ENCODE results near the gene AKAP9.
A peak's percentile ranks its signal among the peaks of the same experiment; 100 is the strongest.
"Not testable (repeated sequence)": the region's sequence is repeated elsewhere in the genome, so short reads cannot be mapped to it uniquely, and the experiment has no call there.

The AKAP9 gene

GRCh38 chr7:91913612-91914011, 27.1 kb upstream of the AKAP9 start:
- Histone ChIP-seq H3K27ac (ENCODE audit: low read length) (no peak overlapping the region), H3K4me1 (ENCODE audit: control insufficient read depth, insufficient read depth, low read length) (no peaks in the 10 kb centered on the region), H3K9me3 (ENCODE audit: control insufficient read depth, insufficient read depth, low read length) (no peaks in the 10 kb centered on the region), H3K4me3 (ENCODE audit: low read length) (no peak overlapping the region), H3K36me3 (ENCODE audit: control insufficient read depth, insufficient read depth, low read length) (no peaks in the 10 kb centered on the region), H3K27me3 (ENCODE audit: control insufficient read depth, insufficient read depth, low read length) (no peaks in the 10 kb centered on the region)
- no CpG with 5 or more reads among the region's 2 CpGs for WGBS (ENCODE audit: insufficient coverage, insufficient read length)
- DNase-seq (ENCODE audit: low read depth, low spot score) = no peak

GRCh38 chr7:91915401-91916050, 25.1 kb upstream of the AKAP9 start:
- H3K27me3 ChIP-seq (ENCODE audit: control insufficient read depth, insufficient read depth, low read length) = no peaks in the 10 kb centered on the region
- H3K36me3 ChIP-seq (ENCODE audit: control insufficient read depth, insufficient read depth, low read length) = no peaks in the 10 kb centered on the region
- no peaks in the 10 kb centered on the region for H3K4me1 ChIP-seq (ENCODE audit: control insufficient read depth, insufficient read depth, low read length)
- no peak for DNase-seq (ENCODE audit: low read depth, low spot score)
- no peaks in the 10 kb centered on the region for H3K9me3 ChIP-seq (ENCODE audit: control insufficient read depth, insufficient read depth, low read length)
- H3K27ac ChIP-seq (ENCODE audit: low read length) = no peak overlapping the region
- H3K4me3 ChIP-seq (ENCODE audit: low read length) = no peak overlapping the region
- no CpG with 5 or more reads among the region's 3 CpGs for WGBS (ENCODE audit: insufficient coverage, insufficient read length)

GRCh38 chr7:91916051-91916440, 24.6 kb upstream of the AKAP9 start:
- no peaks in the 10 kb centered on the region for H3K9me3 ChIP-seq (ENCODE audit: control insufficient read depth, insufficient read depth, low read length)
- WGBS (ENCODE audit: insufficient coverage, insufficient read length) = no CpG with 5 or more reads among the region's 1 CpG
- DNase-seq (ENCODE audit: low read depth, low spot score) = no peak
- H3K27me3 ChIP-seq (ENCODE audit: control insufficient read depth, insufficient read depth, low read length) = no peaks in the 10 kb centered on the region
- H3K27ac ChIP-seq (ENCODE audit: low read length) = no peak overlapping the region
- H3K4me3 ChIP-seq (ENCODE audit: low read length) = no peak overlapping the region
- no peaks in the 10 kb centered on the region for H3K36me3 ChIP-seq (ENCODE audit: control insufficient read depth, insufficient read depth, low read length)
- H3K4me1 ChIP-seq (ENCODE audit: control insufficient read depth, insufficient read depth, low read length) = no peaks in the 10 kb centered on the region

GRCh38 chr7:91918356-91918755, 22.3 kb upstream of the AKAP9 start:
- Histone ChIP-seq H3K4me3 (ENCODE audit: low read length) (no peak overlapping the region), H3K4me1 (ENCODE audit: control insufficient read depth, insufficient read depth, low read length) (no peaks in the 10 kb centered on the region), H3K27me3 (ENCODE audit: control insufficient read depth, insufficient read depth, low read length) (no peaks in the 10 kb centered on the region), H3K9me3 (ENCODE audit: control insufficient read depth, insufficient read depth, low read length) (no peaks in the 10 kb centered on the region), H3K27ac (ENCODE audit: low read length) (no peak overlapping the region), H3K36me3 (ENCODE audit: control insufficient read depth, insufficient read depth, low read length) (no peaks in the 10 kb centered on the region)
- no CpG with 5 or more reads among the region's 1 CpG for whole genome bisulfite sequencing (ENCODE audit: insufficient coverage, insufficient read length)
- DNase-seq (ENCODE audit: low read depth, low spot score) = no peak

GRCh38 chr7:91922857-91923256, 17.8 kb upstream of the AKAP9 start:
- no CpG with 5 or more reads among the region's 4 CpGs for WGBS (ENCODE audit: insufficient coverage, insufficient read length)

GRCh38 chr7:91927912-91928311, 12.8 kb upstream of the AKAP9 start:
- 100% methylated on average over 1 of the region's 6 CpGs for WGBS (ENCODE audit: insufficient coverage, insufficient read length)
- Histone ChIP-seq H3K4me1 (ENCODE audit: control insufficient read depth, insufficient read depth, low read length) (no peaks in the 10 kb centered on the region), H3K36me3 (ENCODE audit: control insufficient read depth, insufficient read depth, low read length) (no peaks in the 10 kb centered on the region), H3K27ac (ENCODE audit: low read length) (no peak overlapping the region), H3K27me3 (ENCODE audit: control insufficient read depth, insufficient read depth, low read length) (no peaks in the 10 kb centered on the region), H3K9me3 (ENCODE audit: control insufficient read depth, insufficient read depth, low read length) (no peaks in the 10 kb centered on the region), H3K4me3 (ENCODE audit: low read length) (no peak overlapping the region)
- no peak for DNase-seq (ENCODE audit: low read depth, low spot score)

More at GRCh38 chr7:91922857-91923256, 17.8 kb upstream of the AKAP9 start:
- no peaks in the 10 kb centered on the region for H3K27me3 ChIP-seq (ENCODE audit: control insufficient read depth, insufficient read depth, low read length)
- no peak for DNase-seq (ENCODE audit: low read depth, low spot score)
- no peaks in the 10 kb centered on the region for H3K4me1 ChIP-seq (ENCODE audit: control insufficient read depth, insufficient read depth, low read length)
- H3K4me3 ChIP-seq (ENCODE audit: low read length) = no peak overlapping the region
- no peak overlapping the region for H3K27ac ChIP-seq (ENCODE audit: low read length)
- H3K36me3 ChIP-seq (ENCODE audit: control insufficient read depth, insufficient read depth, low read length) = no peaks in the 10 kb centered on the region
- H3K9me3 ChIP-seq (ENCODE audit: control insufficient read depth, insufficient read depth, low read length) = no peaks in the 10 kb centered on the region

GRCh38 chr7:91929463-91929862, 11.2 kb upstream of the AKAP9 start:
- no peaks in the 10 kb centered on the region for H3K9me3 ChIP-seq (ENCODE audit: control insufficient read depth, insufficient read depth, low read length)
- no peaks in the 10 kb centered on the region for H3K27me3 ChIP-seq (ENCODE audit: control insufficient read depth, insufficient read depth, low read length)
- H3K36me3 ChIP-seq (ENCODE audit: control insufficient read depth, insufficient read depth, low read length) = no peaks in the 10 kb centered on the region
- no peak for DNase-seq (ENCODE audit: low read depth, low spot score)
- no CpG with 5 or more reads among the region's 3 CpGs for WGBS (ENCODE audit: insufficient coverage, insufficient read length)
- no peak overlapping the region for H3K4me3 ChIP-seq (ENCODE audit: low read length)
- H3K27ac ChIP-seq (ENCODE audit: low read length) = no peak overlapping the region
- H3K4me1 ChIP-seq (ENCODE audit: control insufficient read depth, insufficient read depth, low read length) = no peaks in the 10 kb centered on the region

- H3K27ac ChIP-seq (ENCODE audit: low read length) = no peak overlapping the region
- no peak for DNase-seq (ENCODE audit: low read depth, low spot score)
- no peaks in the 10 kb centered on the region for H3K4me1 ChIP-seq (ENCODE audit: control insufficient read depth, insufficient read depth, low read length)
- peak overlapping the region; percentile 75; the same call in 1 of the 2 replicates for H3K4me3 ChIP-seq (ENCODE audit: low read length)
- no CpG with 5 or more reads among the region's 12 CpGs for WGBS (ENCODE audit: insufficient coverage, insufficient read length)
- no peaks in the 10 kb centered on the region for H3K36me3 ChIP-seq (ENCODE audit: control insufficient read depth, insufficient read depth, low read length)
- H3K27me3 ChIP-seq (ENCODE audit: control insufficient read depth, insufficient read depth, low read length) = peaks cover 7% of the 10 kb centered on the region; the same call in 1 of the 2 replicates
- H3K9me3 ChIP-seq (ENCODE audit: control insufficient read depth, insufficient read depth, low read length) = no peaks in the 10 kb centered on the region
These were observed 491 bp upstream of the AKAP9 start for GRCh38 chr7:91940171-91940570.

GRCh38 chr7:91941450-91941849, 788 bp downstream of the AKAP9 start:
- Histone ChIP-seq H3K9me3 (ENCODE audit: control insufficient read depth, insufficient read depth, low read length) (no peaks in the 10 kb centered on the region), H3K4me3 (ENCODE audit: low read length) (peak overlapping the region; percentile 75; the same call in 1 of the 2 replicates), H3K27ac (ENCODE audit: low read length) (no peak overlapping the region), H3K36me3 (ENCODE audit: control insufficient read depth, insufficient read depth, low read length) (no peaks in the 10 kb centered on the region), H3K27me3 (ENCODE audit: control insufficient read depth, insufficient read depth, low read length) (peaks cover 7% of the 10 kb centered on the region; the same call in 1 of the 2 replicates), H3K4me1 (ENCODE audit: control insufficient read depth, insufficient read depth, low read length) (no peaks in the 10 kb centered on the region)
- WGBS (ENCODE audit: insufficient coverage, insufficient read length) = no CpG with 5 or more reads among the region's 7 CpGs
- no peak for DNase-seq (ENCODE audit: low read depth, low spot score)

GRCh38 chr7:91942312-91942711, 1.6 kb downstream of the AKAP9 start:
- H3K4me1 ChIP-seq (ENCODE audit: control insufficient read depth, insufficient read depth, low read length) = no peaks in the 10 kb centered on the region
- no CpG with 5 or more reads among the region's 2 CpGs for WGBS (ENCODE audit: insufficient coverage, insufficient read length)
- H3K9me3 ChIP-seq (ENCODE audit: control insufficient read depth, insufficient read depth, low read length) = no peaks in the 10 kb centered on the region
- no peaks in the 10 kb centered on the region for H3K36me3 ChIP-seq (ENCODE audit: control insufficient read depth, insufficient read depth, low read length)
- H3K27ac ChIP-seq (ENCODE audit: low read length) = no peak overlapping the region
- peaks cover 7% of the 10 kb centered on the region; the same call in 1 of the 2 replicates for H3K27me3 ChIP-seq (ENCODE audit: control insufficient read depth, insufficient read depth, low read length)
- no peak overlapping the region for H3K4me3 ChIP-seq (ENCODE audit: low read length)
- no peak for DNase-seq (ENCODE audit: low read depth, low spot score)

GRCh38 chr7:91944970-91945369, 4.3 kb downstream of the AKAP9 start:
- not testable (repeated sequence) for H3K4me3 ChIP-seq (ENCODE audit: low read length); H3K27me3 ChIP-seq (ENCODE audit: control insufficient read depth, insufficient read depth, low read length); H3K4me1 ChIP-seq (ENCODE audit: control insufficient read depth, insufficient read depth, low read length); H3K36me3 ChIP-seq (ENCODE audit: control insufficient read depth, insufficient read depth, low read length); DNase-seq (ENCODE audit: low read depth, low spot score); H3K27ac ChIP-seq (ENCODE audit: low read length); H3K9me3 ChIP-seq (ENCODE audit: control insufficient read depth, insufficient read depth, low read length)
- WGBS (ENCODE audit: insufficient coverage, insufficient read length) = no CpG with 5 or more reads among the region's 5 CpGs

All from iPS DF 6.9 (cell line).